CD14-positive monocyte (primary cell): Measurements from ENCODE around the gene SLC35A4. TPM values are rescaled to one million over a fixed set of nuclear protein-coding genes. Genes with fewer than 3 reads are reported as not detected.

Experiments used
- DNase-seq, 3 donors: peaks; one replicate each; pipeline ENCODE4 v3.0.0-alpha.2; 2011 to 2022
- H2AFZ ChIP-seq: 2 replicates; pipeline ENCODE4 v1.6.0; 2012; ENCODE audit warnings: mild to moderate bottlenecking, low read depth, low read length, inconsistent platforms; ENCODE audit not compliant: insufficient read depth, poor library complexity, severe bottlenecking
- H3K27ac ChIP-seq, 2 donors: 1 replicate in 1 of 2; 2 replicates in 1 of 2; pipeline ENCODE4 v1.5.1; 2012 to 2013; ENCODE audit warnings: low read length in 2 of 2, control low read depth in 1 of 2, inconsistent platforms in 1 of 2, low read depth in 1 of 2, mild to moderate bottlenecking in 1 of 2
- H3K27me3 ChIP-seq, 2 donors: one replicate each; pipeline versions ENCODE4 v1.6.0 to v1.6.1; 2011 to 2013; ENCODE audit warnings: low read length in 2 of 2; ENCODE audit not compliant: control insufficient read depth in 2 of 2, insufficient read depth in 2 of 2
- H3K36me3 ChIP-seq, 2 donors: replicated peaks in 1 of 2; 1 replicate in 1 of 2; 2 replicates in 1 of 2; pipeline versions ENCODE4 v1.5.1 to v1.6.1; 2012 to 2013; ENCODE audit warnings: low read length in 2 of 2, control low read depth in 1 of 2, inconsistent platforms in 1 of 2, mild to moderate bottlenecking in 1 of 2; ENCODE audit not compliant: insufficient read depth in 2 of 2, control insufficient read depth in 1 of 2
- H3K4me1 ChIP-seq, 2 donors: 1 replicate in 1 of 2; 2 replicates in 1 of 2; pipeline versions ENCODE4 v1.5.1 to v1.6.1; 2012 to 2013; ENCODE audit warnings: low read length in 2 of 2, control low read depth in 1 of 2, inconsistent platforms in 1 of 2, mild to moderate bottlenecking in 1 of 2, moderate library complexity in 1 of 2; ENCODE audit not compliant: insufficient read depth in 2 of 2, control insufficient read depth in 1 of 2
- H3K4me2 ChIP-seq: replicated peaks from 2 replicates; pipeline ENCODE3; 2012; ENCODE audit warnings: low read length, moderate library complexity, mild to moderate bottlenecking; ENCODE audit not compliant: poor library complexity, severe bottlenecking; ENCODE audit errors: extremely low read depth
- H3K4me3 ChIP-seq, 3 experiments: fragments of 200-600 bp in 1 of 3; sonication (generic) in 1 of 3; replicated peaks in 1 of 3; 1 replicate in 2 of 3; 2 replicates in 1 of 3; pipeline ENCODE4 v1.5.1; 2011 to 2013; ENCODE audit warnings: low read length in 3 of 3, mild to moderate bottlenecking in 3 of 3, control low read depth in 2 of 3, low read depth in 2 of 3, inconsistent platforms in 1 of 3, moderate library complexity in 1 of 3
- H3K79me2 ChIP-seq: 2 replicates; pipeline ENCODE4 v1.6.0; 2012; ENCODE audit warnings: mild to moderate bottlenecking, control low read depth, inconsistent platforms, low read length, moderate library complexity; ENCODE audit not compliant: insufficient read depth
- H3K9ac ChIP-seq: 2 replicates; pipeline ENCODE4 v1.6.0; 2017; ENCODE audit warnings: low read length, mild to moderate bottlenecking; ENCODE audit not compliant: insufficient read depth, poor library complexity, severe bottlenecking
- H3K9me3 ChIP-seq, 2 donors: replicated peaks in 1 of 2; 1 replicate in 1 of 2; 2 replicates in 1 of 2; pipeline versions ENCODE4 v1.5.1 to v1.6.1; 2012 to 2013; ENCODE audit warnings: low read length in 2 of 2, control low read depth in 1 of 2; ENCODE audit not compliant: control insufficient read depth in 1 of 2, insufficient read depth in 1 of 2
- H4K20me1 ChIP-seq: 2 replicates; pipeline ENCODE4 v1.6.0; 2012; ENCODE audit warnings: mild to moderate bottlenecking, low read length, control low read depth, moderate library complexity; ENCODE audit not compliant: insufficient read depth
- H3K27ac Mint-ChIP-seq, 7 donors: one replicate each; pipeline ENCODE4 v1.8.0; 2020; ENCODE audit warnings: mild to moderate bottlenecking in 7 of 7, mixed read lengths in 7 of 7, moderate library complexity in 6 of 7, inconsistent platforms in 2 of 7
- H3K27me3 Mint-ChIP-seq, 3 donors: one replicate each; pipeline ENCODE4 v1.8.0; 2021 to 2022; ENCODE audit warnings: low read depth in 3 of 3, mild to moderate bottlenecking in 3 of 3, mixed read lengths in 3 of 3, moderate library complexity in 3 of 3, inconsistent platforms in 1 of 3
- H3K36me3 Mint-ChIP-seq, 2 donors: one replicate each; pipeline ENCODE4 v1.8.0; 2020; ENCODE audit warnings: mixed read lengths in 2 of 2, inconsistent platforms in 1 of 2, mild to moderate bottlenecking in 1 of 2
- H3K4me1 Mint-ChIP-seq: one replicate; pipeline ENCODE4 v1.8.0; 2020; ENCODE audit warnings: mild to moderate bottlenecking, mixed read lengths
- H3K4me3 Mint-ChIP-seq, 2 donors: one replicate each; pipeline ENCODE4 v1.8.0; 2020; ENCODE audit warnings: mild to moderate bottlenecking in 2 of 2, mixed read lengths in 2 of 2, moderate library complexity in 1 of 2
- H3K9me3 Mint-ChIP-seq, 7 donors: one replicate each; pipeline ENCODE4 v1.8.0; 2020 to 2022; ENCODE audit warnings: mixed read lengths in 7 of 7, mild to moderate bottlenecking in 6 of 7, moderate library complexity in 6 of 7, inconsistent platforms in 2 of 7
- WGBS: methylation state at CpG from one replicate; pipeline ENCODE4 v1.1.5; 2013; ENCODE audit warnings: missing lambda C conversion rate; ENCODE audit not compliant: insufficient coverage; 5-methylcytosine and 5-hydroxymethylcytosine counted together
- intact Hi-C, 2 donors: fragments of 100-400 bp; cut with micrococcal nuclease; formaldehyde crosslinking; loops; one replicate each; pipeline versions ENCODE4 v1.15.0 to v1.15.1; 2023
- polyA plus RNA-seq, 3 donors: library from polyadenylated mRNA; depleted of rRNA in 1 of 3; unstranded in 2 of 3; stranded (reverse) in 1 of 3; fragments of 300-500 nt in 2 of 3; fragments of >200 nt in 1 of 3; fragmentation: Illumina TruSeq in 2 of 3; gene quantifications; 1 replicate in 2 of 3; 2 replicates in 1 of 3; pipeline ENCODE4 v1.2.3, GENCODE V29; 2012 to 2021
- small RNA-seq: library from RNA; depleted of rRNA; stranded (forward); fragments of <200 nt; gene quantifications from one replicate; pipeline ENCODE3, GENCODE V24; 2012; ENCODE audit warnings: low read depth; ENCODE audit not compliant: insufficient read length
- TF ChIP-seq, protein P1 (sequence below): fragments of 200-600 bp; IDR thresholded peaks from one replicate; pipeline ENCODE4 v1.8.0; 2022; ENCODE audit warnings: antibody characterized with exemption, mild to moderate bottlenecking

SLC35A4 gene
- polyA plus RNA-seq, 3 donors: 44.0 to 67.1 (median 58.8) TPM

DNA sequence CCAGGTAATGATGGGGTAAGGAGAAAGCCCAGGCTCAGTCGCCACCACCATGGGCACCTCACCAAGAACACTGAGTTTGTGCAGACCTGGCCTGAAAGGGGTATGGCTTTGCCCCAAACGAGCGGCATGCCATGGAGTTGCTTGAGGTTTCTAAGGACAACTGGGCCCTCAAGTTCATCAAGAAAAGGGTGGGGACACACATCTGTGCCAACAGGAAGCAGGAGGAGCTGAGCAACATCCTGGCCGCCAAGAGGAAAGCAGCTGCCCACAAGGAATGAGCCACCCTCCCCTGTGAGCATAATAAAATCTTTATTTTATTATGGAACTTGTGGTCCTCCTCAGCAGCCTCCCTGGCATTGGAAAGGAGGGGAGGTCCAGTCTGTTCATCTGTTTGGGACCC, 44.5 kb downstream of the SLC35A4 start:
- Histone ChIP-seq H3K79me2 (peaks cover 30% of the 10 kb centered on the region), H3K36me3 (no peaks in the 10 kb centered on the region), H2AFZ (no peak overlapping the region), H3K4me3 (peak overlapping the region; percentile 8 to 65 (median 12)), H4K20me1 (no peaks in the 10 kb centered on the region), H3K9me3 (no peaks in the 10 kb centered on the region), H3K4me2 (peak overlapping the region; percentile 73), H3K27ac (peak overlapping the region; percentile 94 to 96), H3K27me3 (no peaks in the 10 kb centered on the region), H3K9ac (peak overlapping the region; percentile 61), H3K4me1 (peaks cover 86 to 98% of the 10 kb centered on the region in 2 donors)
- H3K36me3 Mint-ChIP-seq: peaks cover 0 to 5% of the 10 kb centered on the region in 2 donors
- peak overlapping the region; percentile 51 to 78 for H3K4me3 Mint-ChIP-seq
- peaks cover 0 to 2% (median 0%) of the 10 kb centered on the region in 7 donors for H3K9me3 Mint-ChIP-seq
- H3K27ac Mint-ChIP-seq: peak overlapping the region; percentile 90 to 100 (median 98)
- TF ChIP-seq, protein P1, sequence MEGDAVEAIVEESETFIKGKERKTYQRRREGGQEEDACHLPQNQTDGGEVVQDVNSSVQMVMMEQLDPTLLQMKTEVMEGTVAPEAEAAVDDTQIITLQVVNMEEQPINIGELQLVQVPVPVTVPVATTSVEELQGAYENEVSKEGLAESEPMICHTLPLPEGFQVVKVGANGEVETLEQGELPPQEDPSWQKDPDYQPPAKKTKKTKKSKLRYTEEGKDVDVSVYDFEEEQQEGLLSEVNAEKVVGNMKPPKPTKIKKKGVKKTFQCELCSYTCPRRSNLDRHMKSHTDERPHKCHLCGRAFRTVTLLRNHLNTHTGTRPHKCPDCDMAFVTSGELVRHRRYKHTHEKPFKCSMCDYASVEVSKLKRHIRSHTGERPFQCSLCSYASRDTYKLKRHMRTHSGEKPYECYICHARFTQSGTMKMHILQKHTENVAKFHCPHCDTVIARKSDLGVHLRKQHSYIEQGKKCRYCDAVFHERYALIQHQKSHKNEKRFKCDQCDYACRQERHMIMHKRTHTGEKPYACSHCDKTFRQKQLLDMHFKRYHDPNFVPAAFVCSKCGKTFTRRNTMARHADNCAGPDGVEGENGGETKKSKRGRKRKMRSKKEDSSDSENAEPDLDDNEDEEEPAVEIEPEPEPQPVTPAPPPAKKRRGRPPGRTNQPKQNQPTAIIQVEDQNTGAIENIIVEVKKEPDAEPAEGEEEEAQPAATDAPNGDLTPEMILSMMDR: no peak
- intact Hi-C loops: loop anchor here in 1 of 2 donors (2.0 kb wide), 1 partner anchor 14 kb away; no protein-coding TSS in a partner anchor
- H3K27me3 Mint-ChIP-seq: no peaks in the 10 kb centered on the region
- peak; percentile 77 to 88 (median 87) for DNase-seq
- 26% methylated on average over 3 of the region's 4 CpGs for WGBS
- peaks cover 86% of the 10 kb centered on the region for H3K4me1 Mint-ChIP-seq

DNA sequence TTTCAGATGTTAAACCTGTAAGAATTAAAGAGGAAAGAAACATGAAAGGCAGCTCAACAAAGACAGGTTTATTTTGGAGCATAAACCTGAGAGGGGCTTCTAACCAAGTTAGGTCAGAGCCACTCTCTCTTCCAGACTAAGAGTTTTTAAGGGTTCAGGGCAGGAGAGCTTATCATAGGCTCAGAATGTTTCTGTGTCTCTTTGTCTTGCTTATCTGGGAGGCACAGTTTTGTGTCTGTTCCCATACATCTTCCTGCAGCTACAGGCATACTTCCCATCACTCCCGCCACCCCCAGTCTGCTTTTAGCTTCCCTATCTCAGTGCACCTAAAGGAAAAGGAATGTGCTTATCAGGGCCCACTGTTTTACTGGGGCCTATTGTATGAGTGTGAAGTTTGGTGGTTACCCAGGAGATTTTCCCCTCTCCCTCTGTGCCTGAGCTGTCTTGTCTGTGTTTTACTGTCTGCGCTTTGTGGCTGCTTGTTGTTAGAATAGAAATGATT, 46.4 kb downstream of the SLC35A4 start:
- no CpG with 5 or more reads among the region's 2 CpGs for WGBS
- Histone ChIP-seq H3K79me2 (peaks cover 27% of the 10 kb centered on the region), H4K20me1 (no peaks in the 10 kb centered on the region), H3K27me3 (no peaks in the 10 kb centered on the region), H3K4me3 (peak overlapping the region in 1 of 3 experiments; percentile 65), H3K4me2 (peak overlapping the region; percentile 70), H3K36me3 (no peaks in the 10 kb centered on the region), H3K4me1 (peaks cover 84 to 96% of the 10 kb centered on the region in 2 donors), H3K9me3 (no peaks in the 10 kb centered on the region), H3K9ac (peak overlapping the region; percentile 51), H2AFZ (no peak overlapping the region), H3K27ac (peak overlapping the region; percentile 50 to 94)
- intact Hi-C loops: loop anchor here in 1 of 2 donors (2.0 to 5.0 kb wide), 2 partner anchors 22 to 34 kb away; partner anchors contain the start of gene CD14
- peaks cover 0 to under 1% (median 0%) of the 10 kb centered on the region in 7 donors for H3K9me3 Mint-ChIP-seq
- TF ChIP-seq, protein P1: no peak
- H3K27ac Mint-ChIP-seq: peak overlapping the region; percentile 97 to 100 (median 98)
- peaks cover 92% of the 10 kb centered on the region for H3K4me1 Mint-ChIP-seq
- peak in 2 of 3 donors; percentile 38 to 39 for DNase-seq
- H3K4me3 Mint-ChIP-seq: peak overlapping the region; percentile 1 to 76
- peaks cover 0 to 2% (median 0%) of the 10 kb centered on the region in 3 donors for H3K27me3 Mint-ChIP-seq
- peaks cover 0 to 3% of the 10 kb centered on the region in 2 donors for H3K36me3 Mint-ChIP-seq

Small RNA genes lying within 50 kb of the gene (small RNA-seq; reads per million reads assigned to genes)
- gene RF00279: not detected
- not detected for gene RF00443

Other genes with a start within 250 kb of the SLC35A4 start
- gene HBEGF, start 218.2 kb upstream of the SLC35A4 start, polyA plus RNA-seq: 100 to 1,000 TPM in 1 of 3 donors, 10 to 100 TPM in 2; 25.2 to 548 (median 31.6) TPM
- under 1 TPM in 1 of 3 donors, not detected in 2; 0.28 TPM for gene SLC4A9, start 204.6 kb upstream of the SLC35A4 start, polyA plus RNA-seq
- 100 to 1,000 TPM in 1 of 3 donors, 10 to 100 TPM in 2; 29.0 to 110 (median 43.6) TPM for gene ANKHD1, start 163.0 kb upstream of the SLC35A4 start, polyA plus RNA-seq
- gene EIF4EBP3, start 17.2 kb upstream of the SLC35A4 start, polyA plus RNA-seq: 10 to 100 TPM; 22.8 to 46.0 (median 41.9) TPM
- 10 to 100 TPM; 72.4 to 97.2 (median 80.8) TPM for gene SRA1, start 7.4 kb upstream of the SLC35A4 start, polyA plus RNA-seq
- gene APBB3, start 230 bp upstream of the SLC35A4 start, polyA plus RNA-seq: 100 to 1,000 TPM in 1 of 3 donors, 1 to 10 TPM in 2; 4.9 to 211 (median 7.4) TPM
- 1,000 to 10,000 TPM; 1,687 to 3,095 (median 2,434) TPM for gene CD14, start 68.3 kb downstream of the SLC35A4 start, polyA plus RNA-seq
- gene TMCO6, start 74.6 kb downstream of the SLC35A4 start, polyA plus RNA-seq: 10 to 100 TPM in 2 of 3 donors, 1 to 10 TPM in 1; 9.8 to 45.5 (median 12.6) TPM
- gene NDUFA2, start 82.8 kb downstream of the SLC35A4 start, polyA plus RNA-seq: 100 to 1,000 TPM in 2 of 3 donors, 10 to 100 TPM in 1; 90.1 to 246 (median 207) TPM
- 10 to 100 TPM; 58.3 to 86.6 (median 80.9) TPM for gene IK, start 83.0 kb downstream of the SLC35A4 start, polyA plus RNA-seq
- gene WDR55, start 100.1 kb downstream of the SLC35A4 start, polyA plus RNA-seq: 10 to 100 TPM; 11.2 to 36.8 (median 13.3) TPM
- 1 to 10 TPM in 1 of 3 donors, not detected in 2; 2.3 TPM for gene DND1, start 108.7 kb downstream of the SLC35A4 start, polyA plus RNA-seq
- 10 to 100 TPM; 28.4 to 34.3 (median 31.9) TPM for gene HARS1, start 126.5 kb downstream of the SLC35A4 start, polyA plus RNA-seq
- 10 to 100 TPM in 1 of 3 donors, 1 to 10 TPM in 2; 6.4 to 26.1 (median 8.3) TPM for gene HARS2, start 126.6 kb downstream of the SLC35A4 start, polyA plus RNA-seq
- gene ZMAT2, start 135.6 kb downstream of the SLC35A4 start, polyA plus RNA-seq: 10 to 100 TPM; 22.5 to 59.5 (median 52.5) TPM
- gene PCDHA1, start 221.3 kb downstream of the SLC35A4 start, polyA plus RNA-seq: not detected
- not detected for gene PCDHA2, start 230.0 kb downstream of the SLC35A4 start, polyA plus RNA-seq
- gene PCDHA3, start 236.2 kb downstream of the SLC35A4 start, polyA plus RNA-seq: not detected
- not detected for gene PCDHA4, start 242.2 kb downstream of the SLC35A4 start, polyA plus RNA-seq